ENCODE measurements around the gene SSC4D. TPM values are rescaled to one million over a fixed set of nuclear protein-coding genes. Genes with fewer than 3 reads are reported as not detected.

SSC4D gene
- total RNA-seq, 1 donor from 2014 or later: 0.99 TPM

GRCh38 chr7:76412249-76412648 is 2.8 kb upstream of the SSC4D start:
- intact Hi-C loops (cut with micrococcal nuclease): no loop called here
- no peaks in the 10 kb centered on the region for H3K36me3 ChIP-seq
- no peak for DNase-seq
- no peak for TF ChIP-seq CTCF (IDR thresholded peaks at IDR 0.05; ENCODE audit: borderline replicate concordance)
- H3K27ac ChIP-seq (replicated peaks): no peak overlapping the region
- H3K4me1 ChIP-seq: no peaks in the 10 kb centered on the region
- H3K4me3 ChIP-seq: no peak overlapping the region
- no peaks in the 10 kb centered on the region for H3K9me3 ChIP-seq (replicated peaks)
- peaks cover 7% of the 10 kb centered on the region for H3K27me3 ChIP-seq (ENCODE audit: low read depth)

GRCh38 chr7:76411626-76412025 is 2.1 kb upstream of the SSC4D start:
- Histone ChIP-seq H3K27me3 (ENCODE audit: low read depth) (peaks cover 7% of the 10 kb centered on the region), H3K9me3 (replicated peaks) (no peaks in the 10 kb centered on the region), H3K4me3 (no peak overlapping the region), H3K36me3 (no peaks in the 10 kb centered on the region), H3K27ac (replicated peaks) (no peak overlapping the region), H3K4me1 (no peaks in the 10 kb centered on the region)
- DNase-seq: no peak
- TF ChIP-seq CTCF (IDR thresholded peaks at IDR 0.05; ENCODE audit: borderline replicate concordance): no peak
- intact Hi-C loops (cut with micrococcal nuclease): no loop called here

- Histone ChIP-seq H3K9me3 (replicated peaks) (no peaks in the 10 kb centered on the region), H3K36me3 (no peaks in the 10 kb centered on the region), H3K27ac (replicated peaks) (no peak overlapping the region), H3K4me1 (no peaks in the 10 kb centered on the region), H3K4me3 (no peak overlapping the region), H3K27me3 (ENCODE audit: low read depth) (peaks cover 7% of the 10 kb centered on the region)
- intact Hi-C loops (cut with micrococcal nuclease): no loop called here
- no peak for TF ChIP-seq CTCF (IDR thresholded peaks at IDR 0.05; ENCODE audit: borderline replicate concordance)
- DNase-seq: no peak
Measured at GRCh38 chr7:76408121-76408560, 1.4 kb downstream of the SSC4D start.

GRCh38 chr7:76407718-76408117 is 1.8 kb downstream of the SSC4D start:
- H3K27ac ChIP-seq (replicated peaks): no peak overlapping the region
- H3K4me1 ChIP-seq: no peaks in the 10 kb centered on the region
- intact Hi-C loops (cut with micrococcal nuclease): no loop called here
- DNase-seq: no peak
- H3K9me3 ChIP-seq (replicated peaks): no peaks in the 10 kb centered on the region
- H3K4me3 ChIP-seq: no peak overlapping the region
- no peak for TF ChIP-seq CTCF (IDR thresholded peaks at IDR 0.05; ENCODE audit: borderline replicate concordance)
- H3K27me3 ChIP-seq (ENCODE audit: low read depth): peaks cover 7% of the 10 kb centered on the region
- no peaks in the 10 kb centered on the region for H3K36me3 ChIP-seq

- Histone ChIP-seq H3K4me3 (no peak overlapping the region), H3K27ac (replicated peaks) (no peak overlapping the region), H3K27me3 (ENCODE audit: low read depth) (no peaks in the 10 kb centered on the region), H3K4me1 (no peaks in the 10 kb centered on the region), H3K36me3 (no peaks in the 10 kb centered on the region), H3K9me3 (replicated peaks) (no peaks in the 10 kb centered on the region)
- no peak for TF ChIP-seq CTCF (IDR thresholded peaks at IDR 0.05; ENCODE audit: borderline replicate concordance)
- DNase-seq: no peak
- intact Hi-C loops (cut with micrococcal nuclease): no loop called here
Measured at GRCh38 chr7:76405738-76406137, 3.8 kb downstream of the SSC4D start.

Data from left ventricle myocardium inferior (tissue), 1 donor.